Hematopoietic multipotent progenitor cell treated with erythropoietin and hydrocortisone succinate and interleukin-3 and kit ligand, for 6 days (in vitro differentiated cells): ENCODE measurements around the gene HELLS.
"Not testable (repeated sequence)": the region's sequence is repeated elsewhere in the genome, so short reads cannot be mapped to it uniquely, and the experiment has no call there.

Source experiments
- DNase-seq: peaks from one replicate; pipeline ENCODE4 v3.0.0-alpha.2; 2015

HELLS gene

DNA sequence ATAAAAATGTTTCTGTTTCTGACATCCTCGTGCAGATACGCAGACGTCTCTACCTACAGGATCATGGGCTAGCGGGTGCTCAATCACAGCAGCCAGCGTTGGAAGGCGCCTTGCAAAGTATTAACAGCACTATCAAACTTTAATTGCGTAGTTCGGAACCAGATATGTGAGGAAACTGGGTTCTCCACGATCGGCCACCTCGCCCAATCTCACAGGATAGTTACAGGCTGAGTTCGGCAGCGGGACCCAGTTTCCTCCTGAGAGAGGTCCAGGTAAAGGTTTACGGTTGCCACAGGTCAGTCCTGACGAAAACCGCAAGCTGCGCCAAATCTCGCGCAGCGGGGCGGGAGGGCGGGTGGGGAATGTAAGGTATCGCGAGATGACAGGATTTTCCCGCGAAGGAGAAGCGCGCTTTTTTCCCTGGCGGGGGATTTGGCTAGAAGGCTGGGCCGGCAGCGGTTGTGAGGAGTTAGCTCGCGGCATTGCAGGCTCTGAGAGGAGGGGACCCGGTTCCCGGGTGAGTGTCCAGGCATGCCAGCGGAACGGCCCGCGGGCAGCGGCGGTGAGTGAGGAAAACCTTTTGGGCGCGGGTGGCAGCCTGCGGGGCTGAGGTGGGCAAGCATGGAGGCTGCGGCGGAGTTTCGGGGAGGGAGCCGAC, at the start of gene HELLS:
Gene HELLS (plus strand): TSS at position 398 of the 658 bp plus-strand sequence. CDS start 134 bp downstream, at position 532.
- DNase-seq: peak; percentile 92

DNA sequence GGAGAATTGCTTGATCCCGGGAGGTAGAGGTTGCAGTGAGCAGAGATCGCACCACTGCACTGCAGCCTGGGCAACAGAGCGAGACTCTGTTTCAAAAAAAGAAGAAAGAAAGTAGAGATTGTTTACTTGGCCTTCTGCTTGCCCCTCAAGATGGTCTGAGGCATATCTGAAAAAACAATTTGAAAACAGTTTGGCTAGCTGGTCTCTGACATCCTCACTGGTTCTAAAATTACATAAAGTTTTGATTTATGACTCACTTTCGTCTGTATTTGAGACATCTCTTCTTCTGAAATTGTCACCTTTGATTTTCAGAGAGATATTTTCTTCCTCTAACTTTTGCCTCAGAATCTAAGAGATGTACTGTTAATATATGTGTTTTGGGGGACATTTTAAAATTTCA, 49.6 kb upstream of the HELLS start:
- DNase-seq: no peak

DNA sequence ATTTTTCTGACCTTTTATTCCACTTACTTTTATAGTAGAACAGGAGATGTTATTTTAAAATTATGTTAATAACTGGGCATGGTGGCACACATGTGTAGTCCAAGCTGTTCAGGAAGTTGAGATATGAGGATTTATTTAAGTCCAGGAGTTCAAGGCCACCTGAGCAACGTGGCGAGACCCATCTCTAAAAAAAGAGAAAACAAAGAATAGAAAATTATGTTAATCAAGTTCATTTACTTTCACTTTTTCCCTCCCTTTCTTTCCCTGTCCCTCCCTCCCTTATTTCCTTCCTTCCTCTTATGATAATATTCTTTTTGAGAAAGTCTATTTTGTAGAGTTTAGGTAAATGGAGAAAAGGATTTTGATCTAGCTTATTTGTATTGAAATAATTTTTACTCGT, 48.9 kb upstream of the HELLS start:
- no peak for DNase-seq

GRCh38 chr10:94500063-94500462, 45.5 kb upstream of the HELLS start:
- DNase-seq: peak; percentile 5

DNA sequence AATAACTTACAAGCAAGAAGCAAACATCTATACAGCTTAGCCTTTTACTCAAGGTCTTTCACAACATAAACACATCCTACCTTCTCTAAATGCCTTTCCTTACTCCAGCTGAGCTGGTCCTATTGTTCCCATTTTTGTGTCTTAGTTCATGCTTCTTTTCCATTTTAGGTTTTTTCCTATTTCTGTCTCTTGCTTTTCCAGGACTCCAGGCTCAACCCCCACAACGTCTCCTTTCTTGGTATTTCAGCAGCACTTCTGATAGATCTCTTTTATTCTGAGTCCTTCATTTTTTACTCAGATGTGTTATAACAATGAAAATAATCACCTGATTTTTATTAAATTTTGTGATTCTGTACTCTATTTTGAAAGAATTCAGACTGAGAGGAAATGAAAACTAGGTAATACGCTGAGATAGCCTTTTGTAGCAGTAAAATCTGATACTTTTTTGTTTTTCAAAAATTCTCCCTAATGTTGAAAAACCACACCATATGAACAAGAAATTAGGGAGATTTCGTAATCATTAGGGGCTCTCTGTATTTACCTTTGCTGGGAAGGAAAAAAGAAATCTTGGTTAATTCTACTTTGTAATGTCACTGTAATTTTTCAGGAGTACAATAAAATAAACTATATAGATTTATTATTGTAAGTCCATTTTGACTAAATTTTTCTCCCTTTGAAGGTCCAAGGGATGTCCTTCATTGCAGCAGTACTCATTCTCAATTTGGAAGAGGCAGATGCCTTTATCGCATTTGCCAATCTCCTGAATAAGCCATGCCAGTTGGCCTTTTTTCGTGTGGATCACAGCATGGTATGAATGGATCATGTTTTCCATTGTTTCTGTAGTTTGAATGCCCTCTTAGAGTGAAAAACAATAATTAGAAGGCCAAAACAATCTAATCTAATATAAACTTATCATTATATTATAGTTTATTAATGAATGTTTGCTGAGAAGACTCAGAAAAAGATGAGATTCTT, 24.0 kb upstream of the HELLS start:
- DNase-seq: no peak

DNA sequence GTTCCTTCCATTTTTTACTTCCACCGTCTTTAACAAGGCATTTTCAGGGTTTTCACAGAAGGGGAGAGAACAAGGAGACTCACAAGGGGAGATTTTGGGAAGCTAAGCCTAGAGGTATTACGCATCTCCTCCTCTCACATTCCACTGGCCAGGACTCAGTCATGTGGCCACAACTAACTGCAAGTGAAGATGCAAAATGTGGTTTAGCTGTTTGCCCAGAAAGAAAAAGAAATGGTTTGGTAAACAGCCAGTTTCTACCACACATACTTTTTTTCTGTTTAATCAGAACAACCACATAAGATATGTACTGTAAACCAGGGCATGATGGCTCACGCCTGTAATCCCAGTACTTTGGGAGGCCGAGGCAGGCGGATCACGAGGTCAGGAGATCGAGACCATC, 21.4 kb upstream of the HELLS start:
- no peak for DNase-seq

DNA sequence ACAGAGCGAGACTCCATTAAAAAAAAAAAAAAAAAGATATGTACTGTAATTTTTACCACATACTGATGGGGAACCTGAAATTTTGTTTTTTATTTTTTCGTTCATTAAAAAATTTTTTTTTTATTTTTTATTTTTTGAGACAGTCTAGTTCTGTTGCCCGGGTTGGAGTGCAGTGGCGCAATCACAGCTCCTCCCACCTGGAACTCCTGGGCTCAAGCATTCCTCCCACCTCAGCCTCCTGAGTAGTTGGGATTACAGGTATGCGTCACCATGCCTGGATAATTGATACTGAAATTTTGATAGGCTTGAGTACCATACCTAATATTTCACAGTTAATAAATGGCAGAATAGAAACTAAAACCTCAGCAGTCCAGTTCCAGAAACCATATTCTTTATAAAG, 20.9 kb upstream of the HELLS start:
- DNase-seq: no peak

DNA sequence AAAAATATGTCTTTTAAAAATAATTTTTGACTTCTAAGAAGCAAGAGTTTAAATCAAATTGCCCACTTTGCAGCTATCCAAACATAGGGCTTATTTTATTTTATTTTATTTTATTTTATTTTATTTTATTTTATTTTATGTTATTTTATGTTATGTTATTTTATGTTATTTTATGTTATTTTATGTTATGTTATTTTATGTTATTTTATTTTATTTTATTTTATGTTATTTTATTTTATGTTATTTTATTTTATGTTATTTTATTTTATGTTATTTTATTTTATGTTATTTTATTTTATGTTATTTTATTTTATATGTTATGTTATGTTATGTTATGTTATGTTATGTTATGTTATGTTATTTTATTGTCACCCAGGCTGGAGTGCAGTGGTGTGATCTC, 14.0 kb upstream of the HELLS start:
- DNase-seq: not testable (repeated sequence)

DNA sequence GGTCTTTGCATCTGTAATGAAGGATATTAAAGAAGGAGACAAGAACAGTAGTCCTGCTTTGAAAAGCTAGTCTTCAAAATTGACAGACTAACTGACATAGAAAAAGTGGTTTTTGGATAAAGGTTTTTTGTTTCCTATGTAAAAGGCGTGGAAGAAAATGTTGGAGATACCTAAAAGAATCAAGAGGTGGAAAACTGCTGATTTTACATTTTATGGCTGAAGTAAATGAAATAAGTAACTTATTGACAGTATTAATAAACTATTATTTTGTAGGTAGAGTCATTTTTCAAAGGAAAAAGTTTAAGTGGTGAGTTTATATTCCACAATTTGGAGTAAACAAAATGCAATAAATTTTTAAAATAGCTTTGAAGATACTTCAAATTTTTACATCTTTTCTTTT, 12.6 kb upstream of the HELLS start:
- no peak for DNase-seq

DNA sequence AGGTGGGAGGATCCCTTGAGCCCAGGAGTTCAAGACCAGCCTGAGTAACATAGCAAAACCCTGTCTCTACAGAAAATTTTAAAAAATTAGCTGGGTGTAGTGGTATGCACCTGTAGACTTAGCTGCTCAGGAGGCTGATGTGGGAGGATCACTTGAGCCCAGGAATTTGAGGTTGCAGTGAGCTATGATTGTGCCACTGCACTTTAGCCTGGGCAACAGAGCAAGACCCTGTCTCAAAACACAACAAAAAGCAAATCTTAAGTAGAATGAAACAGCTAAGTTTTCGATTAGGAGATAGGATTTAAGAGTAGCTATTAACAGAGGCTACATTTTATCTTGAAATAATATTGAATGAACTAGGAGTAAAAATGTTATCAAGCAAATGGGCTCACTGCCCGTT, 3.3 kb upstream of the HELLS start:
- DNase-seq: not testable (repeated sequence)

DNA sequence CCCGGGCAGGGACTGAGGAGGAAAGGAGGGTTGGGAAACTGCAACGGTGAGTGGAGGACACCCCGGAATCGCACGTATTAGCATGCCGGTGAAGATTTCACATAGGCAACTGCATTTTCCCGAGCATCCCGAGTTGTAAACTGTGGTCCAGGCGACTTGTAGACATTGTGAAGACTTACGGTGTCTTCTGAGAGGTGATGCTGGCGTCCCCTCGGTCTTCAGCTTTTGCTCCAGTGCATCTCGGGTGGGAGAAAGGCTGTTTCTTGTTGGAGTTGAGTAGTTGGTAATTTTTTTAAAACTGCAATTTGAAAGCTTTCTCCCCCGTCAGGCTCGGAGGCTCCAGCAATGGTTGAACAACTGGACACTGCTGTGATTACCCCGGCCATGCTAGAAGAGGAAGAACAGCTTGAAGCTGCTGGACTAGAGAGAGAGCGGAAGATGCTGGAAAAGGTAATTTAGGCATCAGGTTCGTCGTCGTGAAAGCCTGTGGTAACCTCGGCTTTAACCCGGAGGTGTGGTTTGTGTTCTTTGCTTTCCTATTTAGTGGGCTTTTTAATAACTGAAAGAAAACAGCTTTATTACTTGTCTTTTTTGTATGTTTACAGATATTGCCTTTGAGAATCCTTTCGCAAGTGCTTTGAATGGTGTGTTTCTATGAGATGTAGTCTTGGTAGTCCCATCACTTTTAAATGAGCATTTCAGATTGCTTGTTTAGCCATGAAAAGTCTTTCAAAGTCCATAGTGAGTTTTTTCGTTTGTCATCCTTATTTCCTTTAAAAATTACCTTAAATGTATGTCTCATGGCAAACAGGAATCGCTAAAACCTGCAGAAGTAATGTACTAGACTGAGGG, 687 bp downstream of the HELLS start:
- DNase-seq: peak; percentile 39

GRCh38 chr10:94546901-94547185, 1.3 kb downstream of the HELLS start:
- DNase-seq: peak; percentile 49

GRCh38 chr10:94549221-94549620, 3.6 kb downstream of the HELLS start:
- no peak for DNase-seq

GRCh38 chr10:94567714-94568307, 22.2 kb downstream of the HELLS start:
- not testable (repeated sequence) for DNase-seq

- no peak for DNase-seq
Measured at GRCh38 chr10:94571081-94571480, 25.5 kb downstream of the HELLS start.

- no peak for DNase-seq
Measured at GRCh38 chr10:94571528-94571927, 25.9 kb downstream of the HELLS start.

- no peak for DNase-seq
Measured at GRCh38 chr10:94578790-94579189, 33.2 kb downstream of the HELLS start.

DNA sequence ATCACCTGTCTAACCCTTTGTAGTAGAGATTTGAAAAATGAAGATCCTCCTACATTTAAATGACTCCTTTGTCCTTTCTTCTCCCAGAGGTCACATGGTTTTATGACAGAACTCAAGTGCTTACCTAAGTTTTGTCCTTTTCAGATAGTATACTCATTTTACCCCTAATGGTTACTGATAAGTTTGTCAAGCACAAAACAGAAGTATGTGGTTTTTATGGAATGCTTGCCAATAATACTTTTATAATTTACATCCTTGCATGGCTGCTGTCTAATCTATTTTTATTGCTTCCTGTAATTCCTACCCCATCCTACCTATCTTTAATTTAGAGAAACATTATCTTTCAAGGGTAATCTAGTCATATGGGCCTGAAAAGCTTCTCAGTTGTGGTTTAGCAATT, 37.5 kb downstream of the HELLS start:
- peak; percentile 51 for DNase-seq

DNA sequence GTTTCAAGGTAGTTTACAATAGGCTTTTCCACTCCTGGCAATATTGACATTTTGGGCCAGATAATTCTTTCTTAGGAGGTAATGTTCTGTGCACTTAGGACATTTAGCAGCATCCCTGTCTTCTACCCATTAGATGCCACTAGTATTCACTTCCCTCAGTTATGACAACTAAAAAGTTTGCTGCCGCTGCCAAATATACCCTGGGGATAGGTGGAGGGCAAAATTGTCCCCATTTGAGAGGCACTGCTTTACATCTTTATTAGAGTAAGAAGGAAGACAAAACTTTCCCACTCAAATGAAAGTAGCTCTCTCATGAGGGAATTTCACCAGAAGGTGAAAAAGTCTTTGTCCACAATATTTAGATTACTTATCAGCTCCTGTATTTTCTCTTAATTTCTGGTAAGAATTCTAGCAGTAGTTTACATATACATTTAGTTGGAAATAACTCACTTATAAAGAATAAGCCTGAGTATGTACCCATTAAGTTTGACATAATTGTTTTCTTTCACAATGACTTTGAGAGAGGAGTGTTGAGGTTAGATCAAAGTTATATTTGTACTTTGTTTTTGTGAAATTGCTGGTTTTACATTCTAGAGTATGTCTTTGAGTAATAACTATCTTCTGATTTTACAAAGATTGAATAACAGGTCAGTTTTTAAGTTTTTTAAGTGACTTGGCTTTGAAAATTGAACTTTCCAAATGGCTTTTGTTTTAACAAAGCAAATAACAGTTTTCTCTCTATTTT, 46.0 kb downstream of the HELLS start:
- DNase-seq: no peak

DNA sequence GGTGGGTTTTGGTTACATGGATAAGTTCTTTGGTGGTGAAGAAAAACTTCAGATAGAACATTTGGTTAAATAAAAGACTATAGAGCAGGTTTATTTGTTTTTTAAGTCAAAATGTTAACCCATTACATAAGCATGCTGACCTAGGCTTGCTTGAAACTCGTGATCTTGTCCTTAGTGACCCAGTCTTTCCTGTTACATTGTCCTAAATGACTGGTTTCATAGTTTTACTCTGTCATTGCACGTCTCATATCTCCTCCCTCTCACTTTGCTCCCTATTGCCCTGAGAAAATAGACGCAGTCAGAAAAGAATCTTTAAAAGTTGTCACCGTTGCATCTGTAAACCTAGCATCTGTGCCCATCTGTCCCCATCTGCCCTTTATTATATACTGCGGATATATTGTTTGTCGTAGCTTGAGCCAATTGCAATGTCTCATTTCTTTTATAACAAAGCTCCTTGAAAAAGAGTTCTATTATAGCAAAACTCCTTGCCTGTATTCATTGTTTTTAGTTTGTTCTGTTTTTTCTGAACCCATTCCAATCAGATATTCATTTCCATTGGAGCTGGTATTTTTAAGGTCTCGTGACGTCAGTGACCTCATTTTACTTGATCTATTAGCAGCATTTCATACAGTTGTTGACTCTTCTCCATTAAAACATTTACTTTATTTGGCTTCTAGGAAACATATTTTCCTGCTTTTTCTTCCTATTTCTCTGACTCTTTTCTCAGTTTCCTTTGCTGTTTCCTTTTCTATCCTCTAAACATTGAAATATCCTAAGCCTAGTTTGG, 57.3 kb downstream of the HELLS start:
- no peak for DNase-seq

GRCh38 chr10:94607111-94607510, 61.5 kb downstream of the HELLS start:
- no peak for DNase-seq
